Cardiac muscle cell (in vitro differentiated cells and primary cell): ENCODE data around the gene SLC39A8. TPM values are rescaled to one million over a fixed set of nuclear protein-coding genes. Genes with fewer than 3 reads are reported as not detected.
A peak's percentile ranks its signal among the peaks of the same experiment; 100 is the strongest.

ENCODE experiments used
- DNase-seq, 2 donors: peaks; one replicate each; pipeline versions ENCODE4 v3.0.0 to v3.0.0-alpha.2; 2010 to 2017; ENCODE audit warnings: low read depth in 1 of 2, low spot score in 1 of 2
- H3K27ac ChIP-seq: fragments of 200-600 bp; sonication (generic); 2 replicates; pipeline ENCODE4 v1.5.1; 2016
- H3K27me3 ChIP-seq: fragments of 200-600 bp; sonication (generic); 2 replicates; pipeline ENCODE4 v1.6.0; 2016; ENCODE audit warnings: control low read depth
- H3K36me3 ChIP-seq: fragments of 200-600 bp; sonication (generic); 2 replicates; pipeline ENCODE4 v1.5.1; 2016; ENCODE audit warnings: control low read depth
- H3K4me1 ChIP-seq: fragments of 200-600 bp; sonication (generic); 2 replicates; pipeline ENCODE4 v1.8.1; 2017; ENCODE audit warnings: low read depth, mild to moderate bottlenecking, mixed run types
- H3K4me3 ChIP-seq: fragments of 200-600 bp; sonication (generic); 2 replicates; pipeline ENCODE4 v1.5.1; 2016; ENCODE audit warnings: mild to moderate bottlenecking
- H3K9me3 ChIP-seq: fragments of 200-600 bp; sonication (generic); 2 replicates; pipeline ENCODE4 v1.5.1; 2017; ENCODE audit warnings: low read depth, mild to moderate bottlenecking, control low read depth
- polyA plus RNA-seq: library from polyadenylated mRNA; unstranded; fragments of >200 nt; fragmentation: Nextera tagmentation; extraction: Ambion mirVana; gene quantifications from 2 replicates; pipeline ENCODE4 v1.2.1, GENCODE V29; 2016
- total RNA-seq: library from RNA; depleted of rRNA; stranded (reverse); fragments of >200 nt; gene quantifications from 2 replicates; pipeline ENCODE4 v1.2.3, GENCODE V29; 2016
- TF ChIP-seq, protein P1 (sequence below): IDR thresholded peaks from 2 replicates; pipeline ENCODE4 v1.5.1; 2012; ENCODE audit warnings: low read depth, mild to moderate bottlenecking, low read length

SLC39A8 gene
- total and polyA plus RNA-seq, 2 experiments from 2014 or later: 18.5 to 20.4 TPM

DNA sequence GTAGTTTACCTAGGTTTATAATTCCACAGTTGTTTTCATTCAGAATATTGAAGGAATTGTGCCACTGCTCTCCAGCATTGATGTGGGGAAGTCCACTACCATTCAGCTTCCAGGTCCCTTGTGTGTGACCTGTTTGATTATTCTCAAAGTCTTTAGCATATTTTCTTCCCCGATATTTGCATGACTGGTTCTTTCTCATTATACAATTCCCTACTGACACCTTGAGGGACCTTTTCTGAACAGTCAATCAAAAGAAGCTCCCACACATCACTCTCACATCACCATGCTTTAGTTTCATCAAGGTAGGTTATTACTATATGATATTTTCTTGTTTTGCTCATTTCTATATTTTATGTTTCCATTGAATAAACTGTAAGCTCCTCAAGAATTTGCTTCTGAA, 44.1 kb downstream of the SLC39A8 start:
- TF ChIP-seq, protein P1, sequence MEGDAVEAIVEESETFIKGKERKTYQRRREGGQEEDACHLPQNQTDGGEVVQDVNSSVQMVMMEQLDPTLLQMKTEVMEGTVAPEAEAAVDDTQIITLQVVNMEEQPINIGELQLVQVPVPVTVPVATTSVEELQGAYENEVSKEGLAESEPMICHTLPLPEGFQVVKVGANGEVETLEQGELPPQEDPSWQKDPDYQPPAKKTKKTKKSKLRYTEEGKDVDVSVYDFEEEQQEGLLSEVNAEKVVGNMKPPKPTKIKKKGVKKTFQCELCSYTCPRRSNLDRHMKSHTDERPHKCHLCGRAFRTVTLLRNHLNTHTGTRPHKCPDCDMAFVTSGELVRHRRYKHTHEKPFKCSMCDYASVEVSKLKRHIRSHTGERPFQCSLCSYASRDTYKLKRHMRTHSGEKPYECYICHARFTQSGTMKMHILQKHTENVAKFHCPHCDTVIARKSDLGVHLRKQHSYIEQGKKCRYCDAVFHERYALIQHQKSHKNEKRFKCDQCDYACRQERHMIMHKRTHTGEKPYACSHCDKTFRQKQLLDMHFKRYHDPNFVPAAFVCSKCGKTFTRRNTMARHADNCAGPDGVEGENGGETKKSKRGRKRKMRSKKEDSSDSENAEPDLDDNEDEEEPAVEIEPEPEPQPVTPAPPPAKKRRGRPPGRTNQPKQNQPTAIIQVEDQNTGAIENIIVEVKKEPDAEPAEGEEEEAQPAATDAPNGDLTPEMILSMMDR: no peak
- no peaks in the 10 kb centered on the region for H3K9me3 ChIP-seq
- H3K36me3 ChIP-seq: no peaks in the 10 kb centered on the region
- no peaks in the 10 kb centered on the region for H3K27me3 ChIP-seq
- no peak overlapping the region for H3K4me3 ChIP-seq
- peaks cover 8% of the 10 kb centered on the region for H3K4me1 ChIP-seq
- H3K27ac ChIP-seq: no peak overlapping the region
- DNase-seq: no peak

DNA sequence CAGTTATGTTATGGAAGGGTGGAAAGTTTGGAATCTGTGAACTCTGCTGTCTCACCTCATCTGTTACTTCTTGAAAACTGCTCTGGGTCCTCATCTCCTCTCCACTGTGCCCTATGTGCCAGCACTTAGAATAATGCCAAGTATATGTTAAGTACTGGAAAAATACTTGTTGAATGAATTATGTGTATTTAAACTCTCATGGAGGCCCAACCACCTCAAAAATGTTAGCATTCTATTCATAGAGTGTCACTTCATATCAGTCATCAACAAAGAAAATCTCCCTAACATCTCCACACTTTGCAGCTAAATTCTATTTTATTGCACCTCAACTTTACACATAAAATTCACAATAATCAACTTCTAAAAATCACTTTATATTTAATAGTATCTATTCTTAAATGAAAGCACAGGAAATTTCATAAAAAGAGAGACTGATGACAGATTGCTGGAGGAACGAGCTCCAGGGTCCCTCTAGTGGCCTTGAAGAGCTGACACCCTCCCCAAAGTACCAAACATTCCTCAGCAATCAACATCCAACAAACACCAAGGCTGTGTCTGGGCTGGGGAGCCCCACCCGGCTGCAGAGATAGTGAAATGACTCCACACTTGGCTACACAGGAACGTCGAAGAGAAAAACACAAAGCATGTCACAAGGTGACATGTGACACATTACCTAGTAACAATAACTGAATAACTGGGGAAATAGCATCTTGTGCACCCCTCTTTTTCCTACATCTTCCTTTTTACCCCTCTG, 45.8 kb downstream of the SLC39A8 start:
- Histone ChIP-seq H3K4me1 (peaks cover 8% of the 10 kb centered on the region), H3K4me3 (no peak overlapping the region), H3K9me3 (no peaks in the 10 kb centered on the region), H3K36me3 (no peaks in the 10 kb centered on the region), H3K27me3 (no peaks in the 10 kb centered on the region), H3K27ac (no peak overlapping the region)
- TF ChIP-seq, protein P1: peak; percentile 84
- peak; percentile 70 to 76 for DNase-seq

DNA sequence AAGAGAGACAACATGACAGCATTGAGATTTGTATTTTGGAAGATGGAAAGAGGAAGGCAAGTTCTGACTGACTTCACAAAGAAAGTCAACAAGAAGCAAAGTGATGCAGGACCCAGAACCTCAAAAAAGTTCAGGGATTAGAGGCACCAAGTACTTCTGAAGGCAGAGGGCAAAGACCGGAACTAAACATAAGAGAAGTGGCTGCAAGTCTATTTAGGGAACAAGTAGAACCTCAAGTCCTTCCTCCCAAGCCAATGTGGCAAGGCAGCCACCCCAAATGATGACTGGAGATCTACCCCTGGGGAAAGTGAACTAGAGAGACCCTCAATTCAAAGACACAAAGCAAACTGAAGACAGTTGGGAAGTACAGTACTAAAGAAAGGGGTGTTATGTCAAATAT, 46.6 kb downstream of the SLC39A8 start:
- no peak for DNase-seq
- Histone ChIP-seq H3K27ac (no peak overlapping the region), H3K4me1 (peaks cover 8% of the 10 kb centered on the region), H3K4me3 (no peak overlapping the region), H3K9me3 (no peaks in the 10 kb centered on the region), H3K27me3 (no peaks in the 10 kb centered on the region), H3K36me3 (no peaks in the 10 kb centered on the region)
- TF ChIP-seq, protein P1: no peak

DNA sequence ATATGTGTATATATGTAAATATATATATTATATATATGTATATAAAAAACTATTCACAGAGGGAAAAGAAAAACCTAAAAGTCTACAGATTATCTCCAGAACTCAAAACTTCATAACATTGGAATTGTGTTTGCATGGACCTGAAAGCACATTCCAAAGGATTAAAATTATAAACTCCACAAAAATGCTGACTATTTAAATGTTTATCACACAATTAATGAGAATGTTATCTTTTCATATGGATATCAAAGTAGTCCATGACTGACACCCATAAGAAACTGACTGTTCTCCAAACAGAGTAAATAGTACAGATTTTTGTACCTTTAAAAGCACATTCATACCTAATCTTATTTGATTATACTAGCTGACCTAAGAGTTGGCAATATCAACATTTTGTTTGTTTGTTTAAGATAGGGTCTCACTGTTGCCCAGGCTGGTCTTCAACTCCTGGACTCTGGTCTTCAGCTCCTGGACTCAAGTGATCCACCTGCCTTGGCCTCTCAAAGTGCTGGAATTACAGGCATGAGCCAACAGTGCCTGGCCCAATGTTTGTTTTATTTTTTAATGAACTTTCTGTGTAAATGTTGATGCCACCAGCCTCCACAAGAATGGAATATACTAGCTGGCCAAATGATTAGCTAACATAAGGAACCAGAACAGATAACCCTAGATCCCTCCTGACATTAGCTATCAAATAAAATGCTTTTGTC, 50.0 kb downstream of the SLC39A8 start:
- DNase-seq: no peak
- H3K36me3 ChIP-seq: no peaks in the 10 kb centered on the region
- H3K9me3 ChIP-seq: no peaks in the 10 kb centered on the region
- TF ChIP-seq, protein P1: no peak
- no peak overlapping the region for H3K4me3 ChIP-seq
- no peaks in the 10 kb centered on the region for H3K27me3 ChIP-seq
- peaks cover 8% of the 10 kb centered on the region for H3K4me1 ChIP-seq
- H3K27ac ChIP-seq: no peak overlapping the region

DNA sequence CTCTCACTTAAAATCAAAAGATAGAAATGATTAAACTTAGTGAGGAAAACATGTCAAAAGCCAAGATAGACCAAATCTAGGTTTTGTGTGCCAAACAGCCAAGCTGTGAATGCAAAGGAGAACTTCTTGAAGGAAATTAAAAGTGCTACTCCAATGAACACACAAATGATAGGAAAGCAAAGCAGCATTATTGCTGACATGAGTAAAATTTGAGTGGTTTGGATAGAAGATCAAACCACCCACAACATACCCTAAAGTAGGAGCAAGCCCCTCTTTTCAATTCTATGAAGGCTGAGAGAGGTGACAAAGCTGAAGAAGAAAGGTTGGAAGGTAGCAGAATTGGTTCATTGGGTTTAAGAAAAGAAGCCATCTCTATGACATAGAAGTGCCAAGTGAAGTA, 56.8 kb downstream of the SLC39A8 start:
- no peak overlapping the region for H3K27ac ChIP-seq
- H3K27me3 ChIP-seq: no peaks in the 10 kb centered on the region
- TF ChIP-seq, protein P1: no peak
- H3K4me3 ChIP-seq: no peak overlapping the region
- H3K36me3 ChIP-seq: no peaks in the 10 kb centered on the region
- H3K4me1 ChIP-seq: no peaks in the 10 kb centered on the region
- no peak for DNase-seq
- H3K9me3 ChIP-seq: no peaks in the 10 kb centered on the region
